ENCODE results near the gene PXYLP1. TPM values are rescaled to one million over a fixed set of nuclear protein-coding genes. Genes with fewer than 3 reads are reported as not detected.

Gene PXYLP1
- total and polyA plus RNA-seq, 7 donors = 2.4 to 12.2 (median 5.8) TPM

DNA sequence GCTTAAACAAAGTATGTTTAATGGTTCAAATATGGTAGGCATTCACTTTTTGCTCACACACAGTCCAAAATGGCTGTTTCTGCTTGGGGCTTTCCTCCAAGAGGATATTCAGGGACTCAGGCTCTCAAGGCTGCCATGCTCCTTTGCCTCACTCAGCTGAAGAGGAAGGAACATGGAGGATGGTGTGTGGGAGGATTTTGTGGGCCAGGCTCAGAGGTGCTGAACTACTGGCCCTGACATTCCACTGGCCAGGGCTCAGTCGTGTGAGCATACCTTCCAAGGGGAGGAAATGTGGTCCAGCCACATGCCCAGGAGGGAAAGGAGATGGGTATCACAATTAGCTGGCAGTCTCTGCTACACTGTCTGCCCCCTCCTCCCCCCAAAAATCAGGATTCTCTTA lies 8.7 kb downstream of the PXYLP1 start:
- Histone ChIP-seq H3K4me1 (peaks cover 0 to 29% (median 20%) of the 10 kb centered on the region in 4 donors), H3K9me3 (no peaks in the 10 kb centered on the region), H3K4me3 (no peak overlapping the region), H3K27me3 (no peaks in the 10 kb centered on the region), H3K36me3 (peaks cover 0 to 3% (median 0%) of the 10 kb centered on the region in 4 donors), H3K27ac (no peak overlapping the region)
- 89 to 96% methylated on average over 1 of the region's 1 CpG for WGBS, 2 donors
- TF ChIP-seq POLR2AphosphoS5 (IDR thresholded peaks at IDR 0.05) (no peak), EP300 (IDR thresholded peaks at IDR 0.05) (no peak), CTCF (IDR thresholded peaks at IDR 0.05) (no peak), POLR2A (IDR thresholded peaks at IDR 0.05) (no peak)
- intact Hi-C loops (cut with DNase I) = no loop called here
- no peak for DNase-seq

- WGBS, 2 donors = 74 to 88% methylated on average over 5 of the region's 5 CpGs
- Histone ChIP-seq H3K36me3 (no peaks in the 10 kb centered on the region), H3K4me3 (no peak overlapping the region), H3K9me3 (no peaks in the 10 kb centered on the region), H3K27me3 (no peaks in the 10 kb centered on the region), H3K4me1 (peaks cover 0 to 29% (median 20%) of the 10 kb centered on the region in 4 donors), H3K27ac (peak overlapping the region in 1 of 4 donors; percentile 70)
- intact Hi-C loops (cut with DNase I) = no loop called here
- no peak for DNase-seq
- no peak for TF ChIP-seq POLR2A (IDR thresholded peaks at IDR 0.05)
- no peak for TF ChIP-seq POLR2AphosphoS5 (IDR thresholded peaks at IDR 0.05)
- no peak for TF ChIP-seq CTCF (IDR thresholded peaks at IDR 0.05)
- TF ChIP-seq EP300 (IDR thresholded peaks at IDR 0.05) = no peak
Measured at GRCh38 chr3:141240687-141241615, 9.3 kb downstream of the PXYLP1 start.

- intact Hi-C loops (cut with DNase I) = no loop called here
- Histone ChIP-seq H3K4me3 (no peak overlapping the region), H3K27me3 (no peaks in the 10 kb centered on the region), H3K36me3 (no peaks in the 10 kb centered on the region), H3K27ac (peak overlapping the region in 1 of 4 donors; percentile 70), H3K9me3 (no peaks in the 10 kb centered on the region), H3K4me1 (peaks cover 0 to 29% (median 20%) of the 10 kb centered on the region in 4 donors)
- WGBS, 2 donors = 84 to 91% methylated on average over 12 of the region's 12 CpGs
- no peak for TF ChIP-seq POLR2A (IDR thresholded peaks at IDR 0.05)
- TF ChIP-seq EP300 (IDR thresholded peaks at IDR 0.05) = no peak
- no peak for TF ChIP-seq CTCF (IDR thresholded peaks at IDR 0.05)
- no peak for TF ChIP-seq POLR2AphosphoS5 (IDR thresholded peaks at IDR 0.05)
- DNase-seq = no peak
Measured at GRCh38 chr3:141241616-141242376, 10.2 kb downstream of the PXYLP1 start.

- Histone ChIP-seq H3K9me3 (no peaks in the 10 kb centered on the region), H3K4me3 (no peak overlapping the region), H3K4me1 (peaks cover 0 to 29% (median 20%) of the 10 kb centered on the region in 4 donors), H3K27me3 (no peaks in the 10 kb centered on the region), H3K36me3 (no peaks in the 10 kb centered on the region), H3K27ac (peak overlapping the region in 1 of 4 donors; percentile 70)
- TF ChIP-seq POLR2A (IDR thresholded peaks at IDR 0.05) (no peak), EP300 (IDR thresholded peaks at IDR 0.05) (no peak), CTCF (IDR thresholded peaks at IDR 0.05) (no peak), POLR2AphosphoS5 (IDR thresholded peaks at IDR 0.05) (no peak)
- DNase-seq = no peak
- WGBS, 2 donors = 81 to 89% methylated on average over 5 of the region's 5 CpGs
- intact Hi-C loops (cut with DNase I) = no loop called here
Measured at GRCh38 chr3:141242377-141243092, 10.9 kb downstream of the PXYLP1 start.

All from sigmoid colon (tissue), 7 donors.